Sigmoid colon (tissue), 4 donors: Measurements from ENCODE around the gene TRIM58.

Source experiments
- EP300 ChIP-seq, 4 donors: sonication (generic); formaldehyde crosslinking; IDR thresholded peaks; one replicate each; pipeline ENCODE4 v1.6.1; 2017; ENCODE audit warnings: antibody characterized with exemption in 4 of 4
- POLR2A ChIP-seq, 2 donors: fragments of 450-650 bp; IDR thresholded peaks; one replicate each; pipeline ENCODE4 v1.6.1; 2016; ENCODE audit warnings: antibody characterized with exemption in 2 of 2, mild to moderate bottlenecking in 2 of 2, moderate library complexity in 2 of 2
- POLR2AphosphoS5 ChIP-seq, 4 donors: sonication (generic); formaldehyde crosslinking; IDR thresholded peaks; one replicate each; pipeline ENCODE4 v1.6.1; 2017; ENCODE audit warnings: antibody characterized with exemption in 4 of 4
- TF ChIP-seq, protein P1 (sequence below), 4 experiments: fragments of 450-650 bp in 3 of 4; fragments of 200-600 bp in 1 of 4; IDR thresholded peaks; one replicate each; pipeline ENCODE4 v1.5.1; 2016 to 2019; ENCODE audit warnings: antibody characterized with exemption in 4 of 4, mild to moderate bottlenecking in 3 of 4, moderate library complexity in 2 of 4

DNA sequence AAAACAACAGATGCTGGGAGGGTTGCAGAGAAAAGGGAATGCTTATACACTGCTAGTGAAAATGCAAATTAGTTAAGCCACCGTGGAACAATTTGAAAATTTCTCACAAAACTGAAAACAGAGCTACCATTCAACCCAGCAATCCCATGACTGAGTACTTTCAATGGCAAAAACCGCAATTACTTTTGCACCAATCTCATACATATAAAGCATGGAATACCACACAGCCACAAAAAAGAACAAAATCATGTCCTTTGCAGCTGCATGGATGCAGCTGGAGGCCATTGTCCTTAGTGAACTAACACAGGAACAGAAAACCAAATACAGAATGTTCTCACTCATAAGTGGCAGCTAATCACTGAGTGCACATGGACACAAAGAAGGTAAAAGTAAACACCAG is 56.8 kb downstream of the TRIM58 start:
- TF ChIP-seq POLR2A (IDR thresholded peaks at IDR 0.05), result no peak
- TF ChIP-seq POLR2AphosphoS5 (IDR thresholded peaks at IDR 0.05), result no peak
- TF ChIP-seq, protein P1, sequence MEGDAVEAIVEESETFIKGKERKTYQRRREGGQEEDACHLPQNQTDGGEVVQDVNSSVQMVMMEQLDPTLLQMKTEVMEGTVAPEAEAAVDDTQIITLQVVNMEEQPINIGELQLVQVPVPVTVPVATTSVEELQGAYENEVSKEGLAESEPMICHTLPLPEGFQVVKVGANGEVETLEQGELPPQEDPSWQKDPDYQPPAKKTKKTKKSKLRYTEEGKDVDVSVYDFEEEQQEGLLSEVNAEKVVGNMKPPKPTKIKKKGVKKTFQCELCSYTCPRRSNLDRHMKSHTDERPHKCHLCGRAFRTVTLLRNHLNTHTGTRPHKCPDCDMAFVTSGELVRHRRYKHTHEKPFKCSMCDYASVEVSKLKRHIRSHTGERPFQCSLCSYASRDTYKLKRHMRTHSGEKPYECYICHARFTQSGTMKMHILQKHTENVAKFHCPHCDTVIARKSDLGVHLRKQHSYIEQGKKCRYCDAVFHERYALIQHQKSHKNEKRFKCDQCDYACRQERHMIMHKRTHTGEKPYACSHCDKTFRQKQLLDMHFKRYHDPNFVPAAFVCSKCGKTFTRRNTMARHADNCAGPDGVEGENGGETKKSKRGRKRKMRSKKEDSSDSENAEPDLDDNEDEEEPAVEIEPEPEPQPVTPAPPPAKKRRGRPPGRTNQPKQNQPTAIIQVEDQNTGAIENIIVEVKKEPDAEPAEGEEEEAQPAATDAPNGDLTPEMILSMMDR (IDR thresholded peaks at IDR 0.05), result no peak
- no peak for TF ChIP-seq EP300 (IDR thresholded peaks at IDR 0.05)
